HG03354 (cell line): ENCODE results near the gene RSU1.

Experiments used
- ATAC-seq: cut with Tn5 transposase; IDR thresholded peaks from one replicate; pipeline ENCODE4 v1.9.1; 2021; ENCODE audit warnings: mild to moderate bottlenecking; ENCODE audit not compliant: unreplicated experiment, poor library complexity, severe bottlenecking

Gene RSU1

DNA sequence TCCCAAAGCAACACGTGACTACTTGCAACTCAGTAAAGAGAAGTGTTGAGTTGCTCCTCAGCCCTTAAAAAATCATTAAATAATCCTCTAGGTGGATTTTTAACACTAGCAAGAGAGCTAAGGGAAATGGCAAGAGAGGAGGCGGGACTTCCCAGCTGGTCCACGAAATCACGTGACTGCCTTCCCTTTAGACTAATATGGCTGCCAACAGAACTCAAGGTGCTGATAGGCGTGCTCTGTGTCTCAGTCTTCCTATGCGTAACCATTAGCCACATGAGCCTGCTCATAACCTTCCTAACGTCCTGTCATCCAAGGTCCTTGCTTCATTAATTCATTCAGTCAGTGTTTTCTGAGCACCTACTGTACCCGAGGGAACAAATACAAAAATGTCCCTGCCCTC is 66.0 kb downstream of the RSU1 start:
- ATAC-seq = no peak

DNA sequence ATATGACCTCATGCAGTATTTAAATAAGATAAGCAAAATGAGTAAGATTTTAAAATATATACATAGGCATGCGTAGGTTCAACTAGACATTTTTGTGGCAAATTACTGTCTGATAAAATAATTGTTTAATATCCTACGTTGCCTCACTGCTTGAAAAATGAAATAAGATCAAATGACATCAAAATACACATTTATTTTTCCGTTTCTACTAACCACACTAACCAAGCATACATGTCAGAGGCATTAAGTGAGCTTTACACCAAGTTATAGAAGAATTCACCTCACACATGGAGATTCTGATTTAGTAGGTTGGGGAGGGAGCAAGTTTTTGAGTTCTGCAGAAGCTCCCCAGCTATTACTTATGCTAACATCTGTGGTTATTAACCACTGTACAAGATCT is 66.8 kb downstream of the RSU1 start:
- ATAC-seq = no peak

DNA sequence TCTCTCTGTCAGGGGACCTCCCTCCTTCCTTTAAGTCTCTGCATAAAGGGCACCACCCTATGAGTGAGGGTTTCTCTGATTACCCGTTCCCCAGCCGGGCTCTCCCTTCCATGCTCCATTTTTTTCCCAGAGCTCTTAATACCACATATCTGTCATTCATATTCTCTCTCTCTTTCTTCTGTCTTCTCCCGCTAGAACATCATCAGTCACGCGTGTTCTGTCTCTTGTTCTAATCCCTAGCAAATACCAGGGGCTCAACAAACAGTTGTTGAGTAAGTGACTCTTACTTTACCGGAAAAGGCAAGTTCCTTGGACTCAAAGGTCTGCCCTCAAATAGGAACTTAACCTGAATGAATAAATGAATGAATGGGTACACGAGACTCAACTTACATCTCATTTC is 68.5 kb downstream of the RSU1 start:
- no peak for ATAC-seq

DNA sequence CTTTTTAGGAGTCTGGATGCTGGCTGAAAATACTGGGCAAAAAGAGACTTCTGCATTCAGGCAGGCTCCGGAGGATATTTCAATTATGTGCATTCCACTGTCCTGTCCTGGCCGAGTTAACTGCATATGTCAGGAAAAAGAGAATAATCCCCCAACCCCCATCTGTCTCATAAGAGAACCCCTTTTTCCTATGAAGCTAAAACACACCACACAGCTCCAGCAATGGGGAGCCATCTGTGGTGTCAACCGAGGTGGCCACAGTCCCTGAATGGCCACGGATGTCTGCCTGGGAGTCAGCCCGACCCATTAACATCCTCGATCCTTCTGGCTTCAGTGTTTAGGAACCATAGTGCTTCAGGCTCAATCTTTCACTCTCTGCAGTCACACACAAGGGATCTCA is 70.4 kb downstream of the RSU1 start:
- ATAC-seq = no peak

DNA sequence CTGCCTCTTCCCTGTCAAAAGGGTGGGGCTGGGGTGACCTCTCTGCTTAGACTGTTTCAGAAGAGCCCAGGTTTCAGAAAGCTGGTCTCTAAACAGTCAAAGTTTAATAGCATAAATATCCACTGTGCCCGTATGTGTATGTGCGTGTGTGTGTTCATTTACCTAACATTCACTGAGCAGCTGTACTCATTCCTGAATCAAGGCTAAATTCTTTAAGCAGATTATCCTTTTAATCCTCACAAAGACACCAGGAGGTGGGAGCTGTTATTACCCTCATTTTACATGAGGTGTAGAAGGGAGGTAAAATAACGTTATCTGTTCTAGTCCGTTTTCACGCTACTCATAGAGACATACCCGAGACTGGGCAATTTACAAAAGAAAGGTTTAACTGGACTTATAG is 72.2 kb downstream of the RSU1 start:
- no peak for ATAC-seq

DNA sequence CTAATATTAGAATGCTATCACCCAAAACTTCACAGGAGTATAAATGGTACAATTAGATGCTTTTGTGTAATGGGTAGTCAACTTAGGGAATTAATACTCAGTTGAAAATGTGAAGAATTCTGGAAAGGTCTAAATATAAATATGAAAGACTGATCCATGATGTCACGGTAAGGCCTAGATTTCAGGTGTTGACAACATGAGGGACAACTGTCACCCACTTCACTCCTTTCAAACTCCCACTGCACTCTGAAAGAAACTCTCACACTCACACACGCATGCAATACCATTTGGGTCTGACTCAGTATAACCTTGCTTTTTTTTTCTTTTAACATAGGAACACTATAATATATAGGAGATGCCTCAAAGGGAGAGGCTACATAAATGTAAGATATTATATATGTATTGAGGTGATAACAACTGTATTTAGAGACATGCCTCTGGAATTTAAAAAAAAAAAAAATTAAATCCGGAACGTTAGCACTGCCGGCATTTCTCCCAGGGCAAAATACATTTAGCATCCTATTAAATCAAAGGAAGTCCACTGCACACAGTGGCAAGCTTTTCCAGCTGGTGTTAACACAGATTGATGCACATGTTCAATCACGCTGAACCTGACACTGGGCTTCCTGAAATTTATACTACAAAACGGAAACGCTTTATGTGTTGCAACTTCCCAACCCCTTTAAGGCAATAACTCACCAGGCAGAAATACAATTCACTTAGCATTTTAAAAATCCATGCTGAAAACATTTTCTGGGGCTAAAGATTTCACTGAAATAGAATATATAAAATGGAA is 74.9 kb downstream of the RSU1 start:
- no peak for ATAC-seq

DNA sequence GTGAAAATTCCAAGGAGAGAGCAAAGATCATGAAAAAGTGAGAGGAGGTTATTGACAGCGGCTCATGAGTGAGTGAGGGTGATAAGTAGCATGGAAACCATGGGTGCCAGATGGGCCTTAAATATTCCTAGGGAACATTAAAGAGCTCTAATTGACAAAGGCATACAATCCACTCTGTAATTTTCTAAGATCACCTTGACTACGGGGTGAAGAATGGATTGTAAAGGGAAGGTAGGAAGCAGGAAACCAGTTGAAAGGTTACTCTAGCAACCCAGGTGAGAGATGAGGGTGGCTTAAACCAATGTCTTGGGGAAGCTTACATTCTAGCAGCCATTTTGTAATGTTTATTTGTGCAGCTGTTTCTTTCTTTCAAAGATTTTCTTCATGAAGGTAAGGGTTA is 75.7 kb downstream of the RSU1 start:
- no peak for ATAC-seq

DNA sequence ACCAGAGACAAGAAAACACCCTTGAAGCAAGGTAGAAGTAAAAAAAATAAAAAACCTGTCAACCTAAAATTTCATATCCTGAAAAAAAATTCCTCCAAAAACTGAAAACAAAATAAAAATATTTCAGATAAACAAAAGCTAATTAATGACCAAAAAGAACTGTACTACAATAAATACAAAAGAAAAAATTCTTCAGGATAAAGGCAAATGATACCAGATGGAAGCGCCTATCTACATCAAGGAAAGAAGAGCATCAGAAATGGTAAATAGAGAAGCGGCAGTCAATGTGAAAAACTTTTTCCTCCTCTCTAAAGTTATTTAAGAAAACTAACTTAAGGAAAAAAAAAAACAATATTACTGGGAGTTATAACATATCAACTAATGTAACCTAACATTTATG is 79.8 kb downstream of the RSU1 start:
- no peak for ATAC-seq

DNA sequence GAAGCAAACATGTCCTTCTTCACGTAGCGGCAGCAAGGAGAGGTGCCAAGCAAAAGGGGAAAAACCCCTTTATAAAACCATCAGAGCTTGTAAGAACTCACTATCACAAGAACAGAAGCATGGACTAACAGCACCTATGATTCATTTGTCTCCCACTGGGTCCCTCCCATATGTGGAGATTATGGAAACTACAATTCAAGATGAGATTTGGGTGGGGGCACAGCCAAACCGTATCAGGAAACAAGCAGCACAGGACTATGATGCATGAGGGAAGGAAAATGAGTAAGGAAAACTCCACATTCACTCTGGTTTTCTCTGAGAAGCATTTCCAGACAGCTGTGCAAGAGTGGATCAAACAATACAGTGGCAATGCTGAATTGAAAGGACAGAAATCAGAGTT is 81.6 kb downstream of the RSU1 start:
- ATAC-seq = no peak

DNA sequence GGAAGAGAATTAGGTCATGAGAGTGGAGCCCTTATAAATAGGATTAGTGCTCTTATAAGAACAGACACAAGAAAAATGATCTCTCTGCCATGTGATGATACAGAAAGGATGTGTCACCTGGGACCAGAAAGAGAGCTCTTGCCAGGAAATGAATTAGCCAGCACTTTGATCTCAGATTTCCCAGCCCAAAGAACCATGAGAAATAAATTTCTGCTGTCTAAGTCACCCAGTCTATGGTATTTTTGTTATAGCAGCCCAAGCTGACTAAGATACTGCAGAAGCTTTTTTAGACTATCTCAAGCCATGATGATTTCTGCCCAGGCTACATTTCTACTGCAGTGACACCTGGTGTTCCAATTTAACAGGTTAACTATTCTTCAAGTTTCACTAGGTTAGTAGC is 84.8 kb downstream of the RSU1 start:
- no peak for ATAC-seq

DNA sequence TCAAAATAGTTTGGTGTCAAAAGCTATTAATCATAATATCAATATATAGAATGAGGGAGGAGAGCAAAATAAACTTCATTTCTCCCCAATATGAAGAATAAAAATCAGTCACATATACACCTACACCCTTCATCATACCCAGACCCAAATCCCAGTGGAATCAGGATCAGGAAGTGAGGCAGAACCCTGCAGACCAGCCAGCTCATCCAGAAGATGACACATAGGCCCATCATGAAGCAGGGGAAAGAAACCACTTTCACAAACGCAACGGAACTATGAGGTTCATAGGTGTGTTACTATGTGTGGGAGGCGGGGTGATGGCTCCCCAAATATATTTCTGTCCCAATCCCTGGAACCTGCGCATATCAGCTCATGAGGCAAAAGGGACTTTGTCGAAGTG is 89.0 kb downstream of the RSU1 start:
- no peak for ATAC-seq

DNA sequence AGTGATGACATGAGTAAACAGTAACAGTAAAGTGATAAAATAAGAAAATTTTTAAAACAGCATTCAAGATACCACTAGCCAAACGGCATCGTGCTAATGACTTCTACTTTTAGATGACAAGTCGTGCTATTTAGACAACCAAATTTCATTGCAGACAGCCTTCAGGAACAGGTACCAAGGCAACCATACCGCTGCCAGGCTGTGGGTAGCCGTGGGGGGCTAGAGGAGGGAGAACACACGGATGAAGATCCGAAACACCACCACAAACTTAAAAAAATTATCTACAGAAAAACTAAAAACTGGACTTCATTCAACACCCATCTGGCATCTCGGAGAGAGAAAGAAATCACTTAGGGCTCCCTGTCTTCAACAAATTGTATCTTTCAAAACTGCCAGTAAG is 89.6 kb downstream of the RSU1 start:
- ATAC-seq = no peak

DNA sequence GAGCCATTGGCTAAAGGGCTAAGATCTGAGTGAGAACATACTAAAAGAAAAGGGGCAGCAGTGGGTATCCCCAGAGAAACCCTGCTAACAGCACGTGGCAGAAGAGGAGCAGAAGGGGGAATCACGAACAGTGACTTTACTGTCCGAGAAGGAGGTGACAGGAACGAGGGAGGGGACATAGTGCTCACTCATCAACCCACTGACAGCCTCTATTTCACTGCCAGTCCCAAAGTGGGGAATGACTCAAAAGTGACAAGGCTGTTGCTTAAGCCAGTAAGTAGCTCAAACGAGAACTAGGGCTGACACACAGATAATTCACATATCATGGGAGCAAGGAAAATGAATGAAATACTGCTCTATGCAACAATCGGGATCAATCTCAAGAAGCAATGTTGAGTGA is 92.7 kb downstream of the RSU1 start:
- ATAC-seq = no peak

DNA sequence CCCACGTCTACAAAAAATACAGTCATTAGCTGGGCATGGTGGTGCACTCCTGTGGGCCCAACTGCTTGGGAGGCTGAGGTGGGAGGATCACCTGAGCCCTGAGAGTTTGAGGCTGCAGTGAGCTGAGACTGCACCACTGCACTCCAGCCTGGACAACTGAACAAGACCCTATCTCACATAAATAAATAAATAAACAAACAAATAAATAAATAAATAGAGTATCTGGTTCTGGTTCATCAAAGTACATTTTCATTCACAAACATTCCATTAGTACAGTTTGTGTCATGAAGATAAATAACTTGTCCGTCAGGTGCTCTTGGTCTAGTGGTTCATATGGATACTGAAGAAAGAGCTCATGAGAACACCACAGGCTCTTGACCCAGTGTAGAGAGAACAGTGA is 96.4 kb downstream of the RSU1 start:
- no peak for ATAC-seq

DNA sequence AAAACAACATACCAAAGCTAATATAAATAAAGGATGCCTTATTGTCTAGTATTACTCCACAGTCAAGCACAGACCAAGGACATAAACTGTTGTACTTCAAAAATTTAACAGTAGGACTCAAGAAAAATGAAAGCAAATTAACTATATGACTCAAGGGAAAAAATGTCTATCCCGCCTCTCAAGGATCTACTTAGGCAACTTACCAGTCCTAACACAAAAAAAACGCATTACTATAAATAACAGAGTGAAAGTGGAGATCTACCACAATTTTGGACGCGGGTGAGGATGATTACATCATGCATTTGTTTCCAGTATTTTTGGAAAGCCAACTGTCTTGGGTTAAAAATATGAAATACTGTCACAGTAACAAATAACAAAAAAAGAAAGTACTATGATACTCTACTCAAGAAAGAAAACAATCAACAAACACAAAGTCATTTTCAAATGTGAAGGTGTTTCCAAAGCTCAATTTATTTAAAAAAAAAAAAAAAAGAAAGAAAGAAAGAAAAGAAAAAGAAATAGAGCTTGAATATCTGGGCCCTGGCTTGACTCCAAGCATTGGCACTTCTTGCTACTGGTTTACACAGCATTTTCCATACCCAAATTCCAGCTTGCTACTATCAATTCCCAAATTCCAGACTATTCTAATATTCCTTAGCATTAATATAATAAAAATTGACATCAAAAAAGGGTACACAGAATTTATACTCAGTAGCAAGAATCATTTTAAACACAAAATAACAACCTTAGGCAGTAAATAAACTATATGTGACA is 99.4 kb downstream of the RSU1 start:
- no peak for ATAC-seq

DNA sequence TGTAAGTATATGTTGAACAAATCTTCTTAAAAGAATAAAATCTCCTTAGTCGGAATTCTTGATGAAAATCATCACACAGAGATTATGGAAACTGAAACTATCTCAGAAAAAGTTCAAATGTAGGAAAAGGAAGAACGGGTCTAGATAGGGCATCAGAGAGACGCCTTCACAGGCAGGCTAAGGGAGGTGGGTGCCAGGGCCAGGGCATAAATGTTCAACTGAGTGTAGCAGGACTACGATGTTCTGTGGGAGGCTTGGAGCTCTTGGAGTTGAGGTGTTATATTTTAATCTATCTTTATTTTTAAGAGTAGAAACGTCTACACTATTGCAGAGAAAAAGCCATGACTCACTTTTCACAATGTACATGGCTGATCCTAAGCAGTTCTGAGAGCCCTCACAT is 101.2 kb downstream of the RSU1 start:
- no peak for ATAC-seq

DNA sequence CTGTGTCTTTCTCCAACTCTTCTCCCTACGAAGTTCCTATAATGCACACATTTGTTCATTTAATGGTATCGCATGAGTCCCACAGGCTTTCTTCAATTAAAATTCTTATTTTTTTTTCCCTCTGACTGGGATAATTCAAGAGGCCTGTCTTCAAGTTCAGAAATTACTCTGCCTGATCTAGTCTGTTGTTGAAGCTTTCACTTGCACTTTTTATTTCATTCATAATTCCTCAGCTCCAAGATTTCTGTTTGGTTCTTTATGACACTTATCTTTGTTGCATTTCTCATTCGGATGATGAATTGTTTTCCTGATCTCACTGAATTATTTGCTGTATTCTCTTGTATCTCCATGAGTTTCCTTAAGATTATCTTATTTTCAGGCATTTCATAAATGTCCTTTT is 103.9 kb downstream of the RSU1 start:
- ATAC-seq = no peak

DNA sequence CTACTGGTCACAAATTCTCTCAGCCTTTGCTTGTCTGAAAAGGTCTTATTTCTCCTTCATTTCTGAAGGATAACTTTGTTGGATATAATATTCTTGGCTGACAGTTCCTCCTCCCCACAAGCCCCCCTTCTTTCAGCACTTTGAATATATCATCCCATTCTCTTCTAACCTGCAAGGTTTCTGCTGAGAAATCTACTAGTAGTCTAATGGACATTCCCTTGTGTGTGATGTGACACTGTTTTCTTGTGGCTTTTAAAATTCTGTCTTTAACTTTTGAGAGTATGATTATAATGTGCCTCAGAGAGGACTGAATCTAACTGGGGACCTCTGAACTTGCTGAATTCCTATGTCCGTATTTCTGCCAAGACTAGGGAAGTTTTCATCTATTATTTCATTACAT is 104.3 kb downstream of the RSU1 start:
- ATAC-seq = no peak

DNA sequence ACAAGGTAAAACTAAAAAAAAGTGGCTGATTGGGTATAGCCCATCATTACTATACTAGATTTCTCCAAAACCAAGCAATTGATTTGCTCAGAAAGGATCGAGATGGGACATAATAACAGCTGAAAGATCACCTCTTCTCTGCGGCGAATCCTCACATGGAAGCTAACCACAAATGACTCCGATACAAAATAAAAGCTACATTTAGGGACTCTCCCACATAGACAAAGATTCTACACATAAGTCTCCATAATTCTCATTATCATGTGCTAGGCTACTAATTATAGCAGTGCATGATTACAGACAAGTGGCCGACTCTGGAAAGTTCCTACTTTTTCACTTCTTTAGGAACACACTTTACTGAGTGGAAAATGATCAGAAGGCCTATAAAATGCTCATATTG is 116.9 kb downstream of the RSU1 start:
- ATAC-seq = no peak

DNA sequence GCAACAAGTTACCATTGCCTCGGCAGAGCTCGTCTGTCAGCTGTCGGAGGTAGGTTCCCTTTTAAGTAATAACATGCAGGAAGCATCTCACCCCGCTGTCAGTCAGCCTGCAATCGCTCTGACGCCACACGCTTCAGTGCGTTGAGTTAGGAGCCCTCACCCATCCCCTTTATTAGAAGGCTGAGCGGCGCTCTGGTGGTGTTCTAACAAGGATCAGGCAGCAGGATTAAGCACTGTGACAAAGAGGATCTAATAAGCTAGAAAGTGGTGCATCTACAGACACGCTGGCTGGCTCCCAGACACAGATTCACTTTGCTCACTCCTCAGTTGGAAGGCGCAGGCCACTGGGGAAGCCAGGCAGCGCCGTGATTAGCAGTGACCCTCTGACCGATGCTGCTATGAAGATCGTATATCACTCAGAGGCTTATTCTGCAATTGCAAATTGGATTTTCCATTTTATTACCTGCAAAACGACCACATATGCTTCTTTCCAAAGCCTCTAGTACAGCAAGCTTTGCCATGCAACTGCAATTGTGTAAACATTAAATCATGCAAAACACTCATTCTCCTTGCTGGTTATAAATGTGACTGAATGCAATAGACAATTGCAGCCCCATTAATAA is 117.7 kb downstream of the RSU1 start:
- ATAC-seq = no peak

DNA sequence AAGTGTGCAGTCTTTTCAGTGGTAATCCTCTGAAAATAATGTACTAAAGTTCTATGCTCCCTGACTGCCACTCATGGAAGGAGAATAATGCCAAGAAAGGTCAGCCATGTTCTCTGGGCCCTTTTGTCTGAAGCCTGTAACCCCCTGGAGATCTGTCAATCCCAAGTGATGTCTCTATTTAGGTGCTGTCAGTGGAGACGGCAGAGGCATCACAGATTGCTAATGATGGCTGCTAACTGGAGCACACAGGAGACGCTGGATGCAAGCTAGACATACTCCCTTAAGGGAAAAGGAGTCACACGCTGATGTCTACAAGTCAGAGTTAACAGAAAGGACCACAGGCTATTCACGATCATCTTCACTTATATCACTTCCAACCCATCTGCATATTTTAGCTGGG is 118.8 kb downstream of the RSU1 start:
- ATAC-seq = no peak
